ENCODE results near the gene MRPS25.

GRCh38 chr3:15086699-15087098, 21.6 kb upstream of the MRPS25 start:
- TF ChIP-seq CTCF (IDR thresholded peaks at IDR 0.05; ENCODE audit: low read depth, low read length) (no peak), EZH2phosphoT487 (IDR thresholded peaks at IDR 0.05; ENCODE audit: low read depth) (no peak)

All from OCI-LY3 (cell line).